NT2/D1 (cell line): ENCODE results near the gene HOXD10.

Experiments
- SUZ12 ChIP-seq: IDR thresholded peaks from 2 replicates; pipeline ENCODE4 v1.6.1; 2011; ENCODE audit not compliant: insufficient read length, insufficient read depth; ENCODE audit errors: extremely low read depth
- YY1 ChIP-seq: IDR thresholded peaks from 2 replicates; pipeline ENCODE4 v1.6.1; 2011; ENCODE audit not compliant: insufficient read length, insufficient read depth
- ZNF274 ChIP-seq: IDR thresholded peaks from 2 replicates; pipeline ENCODE4 v1.6.1; 2011; ENCODE audit warnings: mild to moderate bottlenecking, low read depth, low read length

DNA sequence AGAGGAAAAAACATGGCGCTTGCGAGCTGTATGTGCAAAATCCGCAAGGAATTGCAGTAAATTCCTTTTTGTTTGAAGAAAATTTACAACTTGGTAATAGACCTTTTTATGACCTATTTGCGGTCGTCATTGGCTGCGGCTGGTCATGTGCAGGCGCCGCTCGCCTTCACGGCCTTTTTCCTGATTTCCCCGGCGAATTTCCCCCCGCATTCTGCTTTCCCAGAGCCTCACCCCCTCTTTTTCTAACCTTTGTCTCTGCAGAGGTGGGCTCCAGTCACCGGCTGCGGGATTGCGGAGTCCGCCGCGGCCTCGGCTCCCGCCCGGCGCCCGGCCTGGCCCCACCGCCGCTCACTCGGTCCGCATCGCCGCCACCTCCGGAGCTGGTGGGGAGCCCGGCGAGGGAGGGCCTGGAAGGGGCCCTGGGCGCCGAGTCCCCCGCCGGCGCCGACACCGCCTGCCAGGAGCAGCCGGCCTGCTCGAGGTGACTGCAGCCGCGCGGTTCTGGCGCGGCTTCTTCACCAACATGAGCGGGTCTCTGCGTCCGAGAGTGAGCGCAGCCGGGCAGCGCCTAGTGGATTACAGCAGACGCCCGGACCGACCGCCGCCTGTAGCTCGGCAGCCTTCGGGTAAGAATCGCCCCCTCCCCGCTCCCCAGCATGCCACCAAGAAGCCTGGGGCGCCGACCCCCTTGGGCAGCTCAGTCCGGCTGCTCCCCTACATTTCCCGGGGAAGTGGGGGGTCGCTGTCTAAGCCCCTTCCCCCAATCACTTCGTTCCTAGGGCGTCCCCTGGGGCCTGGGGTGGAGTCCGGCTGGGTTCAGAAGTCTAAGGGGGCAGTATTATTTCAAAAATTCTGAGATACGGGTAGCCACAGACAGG is 20.0 kb downstream of the HOXD10 start:
- TF ChIP-seq SUZ12 (peak; percentile 84), YY1 (no peak), ZNF274 (no peak)
